GM19455 (cell line): ENCODE data around the gene NKPD1.
A peak's percentile ranks its signal among the peaks of the same experiment; 100 is the strongest.

ENCODE experiments used
- ATAC-seq: cut with Tn5 transposase; IDR thresholded peaks from one replicate; pipeline ENCODE4 v1.9.1; 2021; ENCODE audit not compliant: unreplicated experiment

NKPD1 gene

GRCh38 chr19:45119582-45119981 is 41.2 kb downstream of the NKPD1 start:
- no peak for ATAC-seq

GRCh38 chr19:45118591-45119355 is 42.0 kb downstream of the NKPD1 start:
- peak; percentile 51 for ATAC-seq

GRCh38 chr19:45118106-45118505 is 42.7 kb downstream of the NKPD1 start:
- ATAC-seq, result no peak

- no peak for ATAC-seq
These were observed 43.1 kb downstream of the NKPD1 start for GRCh38 chr19:45117671-45118070.

GRCh38 chr19:45117167-45117594 is 43.6 kb downstream of the NKPD1 start:
- no peak for ATAC-seq

- ATAC-seq, result no peak
These were observed 44.8 kb downstream of the NKPD1 start for GRCh38 chr19:45115809-45116615.

- ATAC-seq, result no peak
These were observed 46.7 kb downstream of the NKPD1 start for GRCh38 chr19:45114116-45114515.

- no peak for ATAC-seq
These were observed 47.2 kb downstream of the NKPD1 start for GRCh38 chr19:45113628-45114027.

GRCh38 chr19:45112111-45112827 is 48.5 kb downstream of the NKPD1 start:
- no peak for ATAC-seq
